Uterus (tissue), 4 donors: ENCODE measurements around the gene TLE2. TPM values are rescaled to one million over a fixed set of nuclear protein-coding genes. Genes with fewer than 3 reads are reported as not detected.

Experiments
- DNase-seq, 2 donors: peaks; one replicate each; pipeline ENCODE4 v3.0.0-alpha.2; 2019 to 2020
- H3K27ac ChIP-seq, 2 donors: fragments of 200-600 bp; sonication (generic); 1 replicate in 1 of 2; 2 replicates in 1 of 2; pipeline ENCODE4 v1.5.1; 2016 to 2018
- H3K27me3 ChIP-seq, 2 donors: fragments of 200-600 bp; sonication (generic); one replicate each; pipeline ENCODE4 v1.5.1; 2018 to 2019; ENCODE audit warnings: control low read depth in 1 of 2
- H3K36me3 ChIP-seq, 2 donors: fragments of 200-600 bp; sonication (generic); one replicate each; pipeline ENCODE4 v1.5.1; 2019; ENCODE audit warnings: control low read depth in 1 of 2
- H3K4me1 ChIP-seq, 2 donors: fragments of 200-600 bp; sonication (generic); one replicate each; pipeline ENCODE4 v1.5.1; 2018 to 2019; ENCODE audit warnings: control low read depth in 1 of 2
- H3K4me3 ChIP-seq, 2 donors: fragments of 200-600 bp; sonication (generic); 1 replicate in 1 of 2; 2 replicates in 1 of 2; pipeline ENCODE4 v1.5.1; 2018 to 2019; ENCODE audit warnings: mild to moderate bottlenecking in 1 of 2
- H3K9me3 ChIP-seq, 2 donors: fragments of 200-600 bp; sonication (generic); one replicate each; pipeline ENCODE4 v1.5.1; 2019; ENCODE audit warnings: control low read depth in 1 of 2
- CTCF ChIP-seq, 4 experiments: fragments of 200-600 bp in 2 of 4; fragments of 450-650 bp in 2 of 4; sonication (generic) in 2 of 4; IDR thresholded peaks; one replicate each; pipeline ENCODE4 v1.5.1; 2016 to 2019; ENCODE audit warnings: antibody characterized with exemption in 4 of 4, mild to moderate bottlenecking in 2 of 4, moderate library complexity in 1 of 4
- POLR2A ChIP-seq, 2 donors: fragments of 450-650 bp; IDR thresholded peaks; one replicate each; pipeline ENCODE4 v1.6.1; 2016; ENCODE audit warnings: antibody characterized with exemption in 2 of 2, mild to moderate bottlenecking in 1 of 2, moderate library complexity in 1 of 2
- intact Hi-C: fragments of 100-400 bp; cut with DNase I; formaldehyde crosslinking; loops from one replicate; pipeline ENCODE4 v1.15.1; 2023; ENCODE audit warnings: low total_unique reads
- total RNA-seq, 4 donors: library from RNA; depleted of rRNA in 3 of 4; stranded (reverse); fragments of >200 nt in 3 of 4; gene quantifications; one replicate each; pipeline versions ENCODE4 v1.1.0 to v1.2.4, GENCODE V29; 2014 to 2023
- donor health status: DM: yes; HTN: yes; CAD: no.

TLE2 gene
- total RNA-seq, 4 donors from 2014 or later, result 24.9 to 102 (median 62.3) TPM

GRCh38 chr19:3071768-3072167 is 42.7 kb upstream of the TLE2 start:
- no peak for TF ChIP-seq CTCF (IDR thresholded peaks at IDR 0.05)
- TF ChIP-seq POLR2A (IDR thresholded peaks at IDR 0.05), result no peak
- Histone ChIP-seq H3K4me1 (no peaks in the 10 kb centered on the region), H3K9me3 (no peaks in the 10 kb centered on the region), H3K27ac (no peak overlapping the region), H3K36me3 (no peaks in the 10 kb centered on the region), H3K4me3 (no peak overlapping the region), H3K27me3 (no peaks in the 10 kb centered on the region)
- DNase-seq, result no peak
- intact Hi-C loops, result no loop called here

- intact Hi-C loops, result no loop called here
- Histone ChIP-seq H3K36me3 (no peaks in the 10 kb centered on the region), H3K4me3 (no peak overlapping the region), H3K27me3 (no peaks in the 10 kb centered on the region), H3K27ac (no peak overlapping the region), H3K9me3 (no peaks in the 10 kb centered on the region), H3K4me1 (no peaks in the 10 kb centered on the region)
- no peak for DNase-seq
- TF ChIP-seq POLR2A (IDR thresholded peaks at IDR 0.05) (no peak), CTCF (IDR thresholded peaks at IDR 0.05) (no peak)
Measured at GRCh38 chr19:3068071-3068470, 39.0 kb upstream of the TLE2 start.

- intact Hi-C loops, result no loop called here
- Histone ChIP-seq H3K9me3 (no peaks in the 10 kb centered on the region), H3K27me3 (no peaks in the 10 kb centered on the region), H3K36me3 (no peaks in the 10 kb centered on the region), H3K27ac (no peak overlapping the region), H3K4me1 (peaks cover 0 to 4% of the 10 kb centered on the region in 2 donors), H3K4me3 (no peak overlapping the region)
- DNase-seq, result no peak
- no peak for TF ChIP-seq POLR2A (IDR thresholded peaks at IDR 0.05)
Measured at GRCh38 chr19:3067563-3067962, 38.5 kb upstream of the TLE2 start.

- no peaks in the 10 kb centered on the region for H3K36me3 ChIP-seq
- intact Hi-C loops, result no loop called here
- TF ChIP-seq CTCF (IDR thresholded peaks at IDR 0.05), result no peak
- H3K27ac ChIP-seq, result no peak overlapping the region
- no peak overlapping the region for H3K4me3 ChIP-seq
- H3K27me3 ChIP-seq, result no peaks in the 10 kb centered on the region
- H3K4me1 ChIP-seq, result peaks cover 0 to 4% of the 10 kb centered on the region in 2 donors
- DNase-seq, result no peak
- H3K9me3 ChIP-seq, result no peaks in the 10 kb centered on the region
Measured at GRCh38 chr19:3066482-3067049, 37.5 kb upstream of the TLE2 start.

GRCh38 chr19:3065675-3066357 is 36.7 kb upstream of the TLE2 start:
- Histone ChIP-seq H3K9me3 (no peaks in the 10 kb centered on the region), H3K27ac (no peak overlapping the region), H3K4me3 (no peak overlapping the region), H3K27me3 (no peaks in the 10 kb centered on the region), H3K36me3 (no peaks in the 10 kb centered on the region), H3K4me1 (peaks cover 0 to 7% of the 10 kb centered on the region in 2 donors)
- TF ChIP-seq POLR2A (IDR thresholded peaks at IDR 0.05) (no peak), CTCF (IDR thresholded peaks at IDR 0.05) (no peak)
- no peak for DNase-seq
- intact Hi-C loops, result no loop called here
